Dendritic cell treated with granulocyte-macrophage colony-stimulating factor and Interleukin-4, amounts not matched to agents 40 ng/mL and 50 ng/mL, for 4 days (primary cell): ENCODE results near the gene DYRK4.

ENCODE experiments used
- H3K27ac Mint-ChIP-seq: one replicate; pipeline ENCODE4 v1.8.0; 2022; ENCODE audit warnings: mild to moderate bottlenecking, mixed read lengths
- H3K27me3 Mint-ChIP-seq: one replicate; pipeline ENCODE4 v1.8.0; 2022; ENCODE audit warnings: mild to moderate bottlenecking, mixed read lengths
- H3K36me3 Mint-ChIP-seq: one replicate; pipeline ENCODE4 v1.8.0; 2022; ENCODE audit warnings: low read depth, mixed read lengths
- H3K4me1 Mint-ChIP-seq: one replicate; pipeline ENCODE4 v1.8.0; 2022; ENCODE audit warnings: low read depth, mixed read lengths
- H3K4me3 Mint-ChIP-seq: one replicate; pipeline ENCODE4 v1.8.0; 2022; ENCODE audit warnings: mild to moderate bottlenecking, moderate library complexity, mixed read lengths
- H3K9me3 Mint-ChIP-seq: one replicate; pipeline ENCODE4 v1.8.0; 2022; ENCODE audit warnings: mixed read lengths
- intact Hi-C: fragments of 100-400 bp; cut with micrococcal nuclease; formaldehyde crosslinking; loops from one replicate; pipeline ENCODE4 v1.15.0; 2022

Gene DYRK4

DNA sequence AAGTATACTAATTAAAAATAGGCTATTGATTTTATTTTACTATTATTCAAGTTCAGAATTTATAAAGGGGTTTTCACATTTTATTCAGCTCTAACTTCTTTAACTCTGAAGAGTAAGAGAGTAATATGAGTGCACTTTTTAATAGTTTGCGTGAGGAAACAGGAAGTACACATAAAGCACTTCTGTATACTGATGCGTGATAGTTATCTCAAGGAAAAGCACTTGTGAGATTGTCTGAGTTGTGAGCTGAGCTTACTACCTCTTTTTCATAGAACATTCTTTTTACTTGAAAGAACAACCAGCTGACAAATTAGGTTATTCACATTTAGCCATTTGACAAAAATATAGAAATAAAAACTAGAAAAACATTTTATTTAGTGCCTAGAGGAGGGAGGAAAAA lies 21.4 kb upstream of the DYRK4 start:
- intact Hi-C loops = no loop called here
- Mint-ChIP-seq H3K27ac (no peak overlapping the region), H3K9me3 (no peaks in the 10 kb centered on the region), H3K4me1 (peaks cover 21% of the 10 kb centered on the region), H3K27me3 (no peaks in the 10 kb centered on the region), H3K36me3 (peaks cover 24% of the 10 kb centered on the region), H3K4me3 (no peak overlapping the region)

DNA sequence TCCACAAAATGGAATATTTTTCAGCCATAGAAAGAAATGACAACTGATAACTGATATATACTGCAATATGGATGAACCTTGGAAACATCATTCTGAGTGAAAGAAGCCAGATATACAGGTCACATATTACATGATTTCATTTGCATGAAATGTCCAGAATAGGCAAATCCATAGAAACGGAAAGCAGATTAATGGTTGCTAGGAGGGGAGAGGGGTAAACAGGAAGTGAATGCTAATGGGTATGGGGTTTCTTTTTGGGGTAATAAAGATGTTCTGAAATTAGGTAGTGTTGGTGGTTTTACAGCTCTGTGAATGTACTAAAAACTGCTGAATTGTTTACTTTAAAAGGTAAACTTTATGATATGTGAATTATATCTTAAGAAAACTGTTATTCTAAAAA lies 16.8 kb upstream of the DYRK4 start:
- Mint-ChIP-seq H3K27ac (no peak overlapping the region), H3K9me3 (no peaks in the 10 kb centered on the region), H3K36me3 (peaks cover 13% of the 10 kb centered on the region), H3K4me1 (no peaks in the 10 kb centered on the region), H3K27me3 (no peaks in the 10 kb centered on the region), H3K4me3 (no peak overlapping the region)
- intact Hi-C loops = no loop called here

DNA sequence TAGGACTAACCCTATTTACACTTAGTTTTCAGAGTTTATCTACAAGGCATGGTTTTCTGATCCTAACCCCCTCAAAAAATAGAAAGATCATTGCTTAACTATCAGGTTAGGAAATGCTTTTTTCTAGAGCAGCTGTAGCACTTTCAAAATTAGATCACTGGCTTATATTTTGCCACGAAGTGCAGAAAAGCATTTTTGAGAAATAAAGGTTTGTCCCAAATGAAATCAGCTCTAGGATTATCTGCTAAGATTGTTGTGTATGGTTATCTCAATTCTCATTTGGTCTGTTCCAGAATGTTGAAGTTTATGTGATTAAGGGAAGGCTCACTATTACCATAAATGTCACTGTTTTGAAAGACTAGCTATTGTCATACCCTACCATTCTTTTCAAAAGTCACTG lies 9.8 kb upstream of the DYRK4 start:
- Mint-ChIP-seq H3K4me1 (peaks cover 18% of the 10 kb centered on the region), H3K27me3 (no peaks in the 10 kb centered on the region), H3K36me3 (no peaks in the 10 kb centered on the region), H3K9me3 (no peaks in the 10 kb centered on the region), H3K27ac (no peak overlapping the region), H3K4me3 (no peak overlapping the region)
- intact Hi-C loops = no loop called here

DNA sequence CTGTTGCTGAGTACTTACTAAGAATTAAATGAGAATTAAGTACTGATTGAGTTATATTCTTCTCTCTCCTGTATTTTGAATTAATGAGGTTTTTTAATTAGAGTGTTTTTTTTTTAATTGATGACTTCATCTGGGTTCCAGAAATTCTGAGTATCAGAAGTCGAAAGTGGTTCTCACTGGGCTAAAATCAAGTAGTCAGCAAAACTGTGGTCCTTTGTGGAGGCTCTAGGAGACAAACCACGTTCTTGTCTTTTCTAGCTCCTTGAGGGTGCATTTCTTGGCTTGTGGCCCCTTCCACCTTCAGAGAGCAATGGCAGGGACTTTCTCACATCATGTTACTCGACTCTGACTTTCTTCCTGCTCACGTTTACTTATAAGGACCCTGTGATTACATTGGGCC lies 8.1 kb upstream of the DYRK4 start:
- Mint-ChIP-seq H3K4me1 (peaks cover 20% of the 10 kb centered on the region), H3K9me3 (no peaks in the 10 kb centered on the region), H3K4me3 (no peak overlapping the region), H3K36me3 (no peaks in the 10 kb centered on the region), H3K27ac (no peak overlapping the region), H3K27me3 (no peaks in the 10 kb centered on the region)
- intact Hi-C loops = no loop called here

DNA sequence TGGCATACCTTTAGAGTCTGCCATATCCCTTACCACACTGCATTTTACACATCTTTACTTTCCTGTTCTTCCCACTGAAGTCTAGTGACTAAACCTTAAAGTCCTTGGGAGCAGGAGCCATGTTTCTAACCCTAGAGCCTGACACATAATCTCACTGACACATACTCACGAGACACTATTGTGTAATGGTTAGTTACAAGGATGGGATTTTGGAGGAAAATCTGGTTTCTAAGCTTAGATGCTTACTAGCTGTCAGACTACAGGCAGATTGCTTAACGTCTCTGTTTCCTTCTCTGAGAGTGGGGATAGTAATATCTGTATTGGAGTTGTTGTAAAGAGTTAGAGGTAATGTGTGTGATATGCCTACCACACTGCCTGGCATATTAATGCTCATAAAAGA lies 6.2 kb upstream of the DYRK4 start:
- Mint-ChIP-seq H3K4me1 (peaks cover 20% of the 10 kb centered on the region), H3K36me3 (no peaks in the 10 kb centered on the region), H3K9me3 (no peaks in the 10 kb centered on the region), H3K27ac (peak overlapping the region; percentile 3), H3K27me3 (no peaks in the 10 kb centered on the region), H3K4me3 (no peak overlapping the region)
- intact Hi-C loops = no loop called here

DNA sequence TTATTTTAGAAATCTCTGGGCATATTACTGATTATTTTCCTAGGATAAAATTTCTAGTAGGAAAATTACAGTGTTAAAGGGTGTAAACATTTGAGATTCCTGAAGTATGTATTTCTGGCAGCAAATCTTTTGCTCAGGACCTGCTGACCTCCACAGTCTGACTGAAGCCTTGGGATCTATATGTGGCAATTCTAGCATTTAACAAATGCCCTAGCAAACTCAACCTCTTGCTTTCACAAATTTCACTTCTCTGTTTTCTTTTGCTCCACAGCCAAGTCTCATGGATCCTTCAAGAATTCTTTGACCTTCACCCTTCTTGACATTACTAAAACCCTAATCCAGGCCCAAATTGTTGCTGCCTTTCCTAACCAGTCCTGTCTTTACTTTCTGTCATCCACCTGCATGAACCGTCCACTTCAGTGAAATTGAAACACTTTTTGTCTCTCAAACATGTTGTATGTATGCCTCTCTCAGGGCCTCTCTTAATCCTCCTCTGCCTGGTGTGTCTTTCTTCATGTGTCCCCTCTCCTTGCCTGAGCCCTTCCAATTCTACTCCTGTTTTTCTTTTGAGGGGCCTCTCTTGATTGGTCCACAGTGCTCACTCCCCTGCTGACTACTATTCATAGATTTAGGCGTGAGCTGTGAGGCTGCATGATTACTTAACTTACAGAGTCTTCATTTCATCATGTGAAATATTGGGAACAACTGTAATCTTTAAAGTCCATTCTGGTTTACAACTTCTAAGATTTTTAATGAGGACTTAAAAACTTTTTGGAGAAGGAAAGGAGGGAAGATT lies 5.1 kb upstream of the DYRK4 start:
- peak overlapping the region; percentile 68 for H3K27ac Mint-ChIP-seq
- H3K4me1 Mint-ChIP-seq = peaks cover 24% of the 10 kb centered on the region
- intact Hi-C loops = no loop called here
- H3K9me3 Mint-ChIP-seq = no peaks in the 10 kb centered on the region
- no peak overlapping the region for H3K4me3 Mint-ChIP-seq
- peaks cover 1% of the 10 kb centered on the region for H3K27me3 Mint-ChIP-seq
- no peaks in the 10 kb centered on the region for H3K36me3 Mint-ChIP-seq

DNA sequence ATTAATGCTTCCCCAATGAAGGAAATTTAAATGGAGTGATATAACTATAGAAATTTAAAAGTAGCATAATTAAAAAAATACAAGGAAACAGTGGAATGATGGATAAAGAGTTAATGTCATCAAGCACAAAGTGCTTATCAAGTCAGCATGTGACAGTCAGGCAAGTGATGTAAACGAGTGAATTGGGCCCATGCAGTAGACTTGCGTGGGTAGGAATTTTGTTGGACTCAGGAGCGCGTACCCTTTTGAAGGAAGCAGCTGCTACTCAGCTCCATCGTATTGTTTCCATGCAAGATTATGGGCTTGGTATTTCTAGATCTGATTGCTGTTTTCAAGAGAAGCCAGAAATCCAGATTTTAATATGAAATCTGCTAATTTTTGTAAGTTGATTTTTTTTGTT lies 4.4 kb upstream of the DYRK4 start:
- Mint-ChIP-seq H3K4me1 (peaks cover 30% of the 10 kb centered on the region), H3K4me3 (no peak overlapping the region), H3K36me3 (no peaks in the 10 kb centered on the region), H3K27ac (peak overlapping the region; percentile 68), H3K9me3 (no peaks in the 10 kb centered on the region), H3K27me3 (peaks cover 6% of the 10 kb centered on the region)
- intact Hi-C loops = no loop called here

DNA sequence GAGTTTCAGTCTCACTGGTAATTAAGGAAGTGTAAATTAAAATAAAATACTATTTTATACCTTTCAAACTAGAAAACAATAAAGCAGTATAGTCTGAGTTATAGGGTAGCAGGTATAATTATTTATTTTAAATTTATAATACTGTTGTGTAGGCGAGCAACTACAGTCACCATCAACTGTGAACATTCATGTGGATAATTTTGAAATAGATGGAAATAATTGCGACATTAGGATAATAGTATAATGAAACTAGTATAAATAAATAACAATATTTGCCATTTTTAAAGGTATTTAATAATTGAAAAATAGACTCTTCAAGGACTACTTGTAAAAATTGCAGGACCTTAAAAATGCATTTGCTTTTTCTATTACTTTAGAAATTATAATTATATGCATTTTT lies 3.8 kb upstream of the DYRK4 start:
- intact Hi-C loops = no loop called here
- H3K4me1 Mint-ChIP-seq = peaks cover 36% of the 10 kb centered on the region
- H3K36me3 Mint-ChIP-seq = no peaks in the 10 kb centered on the region
- peaks cover 6% of the 10 kb centered on the region for H3K27me3 Mint-ChIP-seq
- H3K27ac Mint-ChIP-seq = no peak overlapping the region
- no peak overlapping the region for H3K4me3 Mint-ChIP-seq
- H3K9me3 Mint-ChIP-seq = no peaks in the 10 kb centered on the region

DNA sequence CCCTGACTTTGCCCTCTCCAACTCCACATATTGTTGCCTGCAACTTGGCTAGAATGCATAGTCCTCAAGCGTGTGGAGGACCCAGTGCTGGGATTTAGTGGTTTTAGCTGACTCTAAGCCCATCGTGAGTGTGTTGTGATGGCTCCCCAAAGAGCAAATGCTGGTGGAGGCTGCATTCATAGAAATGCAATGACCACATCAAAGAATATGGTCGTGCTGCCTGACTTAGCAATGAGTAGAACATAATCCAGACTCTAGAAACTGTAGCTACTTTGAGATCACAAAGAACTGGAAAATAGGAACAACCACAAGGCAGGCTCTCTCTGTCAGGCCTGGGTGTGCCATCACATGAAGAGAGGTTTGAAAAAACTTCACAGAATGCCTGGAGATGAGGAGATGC lies 1.3 kb downstream of the DYRK4 start:
- H3K4me1 Mint-ChIP-seq = peaks cover 58% of the 10 kb centered on the region
- H3K36me3 Mint-ChIP-seq = no peaks in the 10 kb centered on the region
- peaks cover 6% of the 10 kb centered on the region for H3K27me3 Mint-ChIP-seq
- intact Hi-C loops = no loop called here
- H3K27ac Mint-ChIP-seq = peak overlapping the region; percentile 17
- no peaks in the 10 kb centered on the region for H3K9me3 Mint-ChIP-seq
- no peak overlapping the region for H3K4me3 Mint-ChIP-seq

DNA sequence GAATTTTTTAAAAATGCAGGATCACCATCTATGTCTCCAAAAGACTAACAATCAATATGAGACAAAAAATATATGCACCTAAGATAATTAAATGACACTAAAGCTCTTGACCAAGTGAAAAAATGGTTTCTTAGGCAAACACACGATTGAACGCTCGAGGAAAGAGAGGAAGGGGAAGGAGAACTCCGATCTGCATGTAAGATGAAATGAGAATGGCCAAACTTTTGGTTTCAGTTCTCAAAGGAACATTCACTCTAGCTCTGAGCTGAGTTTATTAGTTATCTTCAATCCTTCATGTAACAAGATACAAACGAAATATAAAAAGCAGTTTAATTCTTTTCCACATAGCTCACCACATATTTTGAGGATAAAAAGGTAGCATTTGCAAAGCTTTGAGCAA lies 2.8 kb downstream of the DYRK4 start:
- H3K9me3 Mint-ChIP-seq = no peaks in the 10 kb centered on the region
- H3K4me3 Mint-ChIP-seq = peak overlapping the region; percentile 53
- H3K27ac Mint-ChIP-seq = peak overlapping the region; percentile 79
- H3K27me3 Mint-ChIP-seq = peaks cover 6% of the 10 kb centered on the region
- intact Hi-C loops = no loop called here
- no peaks in the 10 kb centered on the region for H3K36me3 Mint-ChIP-seq
- H3K4me1 Mint-ChIP-seq = peaks cover 62% of the 10 kb centered on the region

DNA sequence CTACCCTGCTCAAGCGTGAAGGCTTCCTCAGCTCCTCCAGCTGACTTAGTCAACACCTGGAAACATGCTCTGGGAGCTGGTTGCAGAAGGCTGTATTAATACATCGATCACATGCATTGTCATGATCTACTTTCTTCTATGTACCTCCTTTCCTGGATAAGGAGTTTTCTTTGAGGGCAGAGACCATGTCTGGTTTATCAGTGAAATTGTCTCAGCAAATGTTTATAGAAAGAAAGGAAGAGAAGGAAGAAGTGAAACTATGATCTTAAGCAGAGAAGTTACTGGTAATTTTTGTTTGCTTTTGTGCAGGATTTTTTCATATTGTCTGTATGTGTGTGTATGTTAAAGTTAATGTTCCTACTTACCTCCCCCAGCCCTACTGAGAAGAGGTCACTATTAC lies 4.5 kb downstream of the DYRK4 start:
- intact Hi-C loops = no loop called here

DNA sequence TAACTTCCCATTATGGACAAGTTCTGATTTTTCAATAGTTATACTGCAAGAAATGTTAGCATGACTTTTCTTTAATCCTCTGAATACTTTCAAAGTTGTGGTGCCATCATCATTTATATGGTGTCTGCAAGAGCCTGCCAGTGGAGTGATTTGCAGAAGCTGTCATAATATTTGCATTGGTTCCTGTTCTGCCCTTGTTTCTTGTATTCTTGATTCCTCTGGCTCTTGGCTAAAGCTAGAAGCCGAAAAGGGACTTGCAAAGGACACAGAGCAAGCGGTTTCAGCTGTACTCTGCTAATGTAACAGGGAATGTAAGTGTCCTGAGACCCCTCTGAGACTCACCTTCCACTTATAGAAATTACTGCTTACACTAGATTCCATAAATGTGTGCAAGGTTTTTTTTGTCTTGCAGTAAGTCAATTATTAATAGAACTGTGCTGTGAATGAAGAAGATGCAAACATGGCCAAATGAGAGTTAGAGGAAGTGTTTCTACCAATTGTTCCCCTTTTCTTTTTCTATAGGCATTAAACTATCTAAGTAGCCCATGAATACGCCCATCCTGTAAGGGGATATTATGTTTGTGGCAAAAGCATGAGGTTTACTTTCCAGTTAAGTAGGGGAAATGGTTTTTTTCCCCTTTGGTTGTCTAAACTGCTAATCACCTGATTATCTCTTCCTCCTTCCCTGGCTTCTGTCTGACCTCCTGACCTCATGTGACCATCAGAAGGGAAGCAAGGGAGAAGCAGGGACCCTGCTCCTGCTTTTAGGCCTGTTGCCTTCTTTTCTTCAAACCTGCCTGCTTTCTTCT lies 5.3 kb downstream of the DYRK4 start:
- intact Hi-C loops = no loop called here
- Mint-ChIP-seq H3K36me3 (no peaks in the 10 kb centered on the region), H3K27ac (peak overlapping the region; percentile 79), H3K4me1 (peaks cover 55% of the 10 kb centered on the region), H3K27me3 (peaks cover 4% of the 10 kb centered on the region), H3K4me3 (peak overlapping the region; percentile 57), H3K9me3 (no peaks in the 10 kb centered on the region)

More for the DNA sequence above, 4.5 kb downstream of the DYRK4 start:
- H3K36me3 Mint-ChIP-seq = no peaks in the 10 kb centered on the region
- peak overlapping the region; percentile 2 for H3K4me3 Mint-ChIP-seq
- peaks cover 62% of the 10 kb centered on the region for H3K4me1 Mint-ChIP-seq
- H3K27ac Mint-ChIP-seq = peak overlapping the region; percentile 79
- peaks cover 7% of the 10 kb centered on the region for H3K27me3 Mint-ChIP-seq
- H3K9me3 Mint-ChIP-seq = no peaks in the 10 kb centered on the region

DNA sequence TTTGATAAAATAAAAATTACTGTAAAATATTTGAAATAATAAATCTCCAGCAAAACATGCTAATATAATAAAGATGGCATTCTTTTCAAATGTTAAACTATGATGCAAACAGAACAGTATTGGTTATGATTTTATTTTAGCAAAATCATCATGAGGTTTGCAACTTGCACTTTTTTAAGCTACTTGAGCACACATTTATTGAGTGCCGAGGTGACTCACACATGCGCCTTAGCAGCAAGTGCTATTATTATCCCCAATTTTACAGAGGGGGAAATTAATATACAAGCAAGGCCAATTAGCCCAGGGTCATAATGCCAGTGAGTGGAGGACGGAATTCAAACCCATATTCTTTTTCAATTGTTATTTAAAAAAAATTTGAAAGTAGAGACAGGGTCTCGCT lies 7.3 kb downstream of the DYRK4 start:
- peaks cover 1% of the 10 kb centered on the region for H3K27me3 Mint-ChIP-seq
- no peaks in the 10 kb centered on the region for H3K36me3 Mint-ChIP-seq
- no peak overlapping the region for H3K4me3 Mint-ChIP-seq
- intact Hi-C loops = no loop called here
- H3K4me1 Mint-ChIP-seq = peaks cover 38% of the 10 kb centered on the region
- no peaks in the 10 kb centered on the region for H3K9me3 Mint-ChIP-seq
- H3K27ac Mint-ChIP-seq = no peak overlapping the region

DNA sequence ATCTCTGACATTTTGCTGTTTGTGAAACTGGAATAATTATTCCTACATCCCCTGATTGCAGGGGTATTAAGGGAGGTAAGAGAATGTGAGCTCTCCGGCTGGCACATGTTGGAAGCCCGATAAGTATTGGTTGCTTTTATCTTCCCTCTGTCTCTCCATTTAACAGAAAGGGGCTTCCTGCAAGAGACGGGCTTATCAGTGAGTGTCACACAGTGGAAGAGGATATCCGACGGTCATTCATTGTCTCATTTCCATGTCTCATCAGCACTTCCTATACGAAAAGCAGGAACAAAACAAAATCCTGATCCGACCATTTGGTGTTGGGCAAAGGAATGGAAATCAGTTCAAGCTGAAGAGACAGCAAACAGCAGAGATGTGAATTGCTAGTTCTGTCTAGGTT lies 10.7 kb downstream of the DYRK4 start:
- Mint-ChIP-seq H3K27ac (no peak overlapping the region), H3K27me3 (peaks cover 1% of the 10 kb centered on the region), H3K4me3 (no peak overlapping the region), H3K36me3 (no peaks in the 10 kb centered on the region), H3K9me3 (no peaks in the 10 kb centered on the region), H3K4me1 (peaks cover 11% of the 10 kb centered on the region)
- intact Hi-C loops = no loop called here
